Liver (tissue), 9 donors: ENCODE results near the gene SYTL1. TPM values are rescaled to one million over a fixed set of nuclear protein-coding genes. Genes with fewer than 3 reads are reported as not detected.

Experiments used
- DNase-seq: peaks from one replicate; pipeline ENCODE4 v3.0.0-alpha.2; 2017; ENCODE audit warnings: low spot score
- H3K27ac ChIP-seq, 2 donors: one replicate each; pipeline ENCODE4 v1.7.0; 2013; ENCODE audit warnings: inconsistent platforms in 2 of 2, low read length in 2 of 2, control low read depth in 1 of 2, low read depth in 1 of 2, mild to moderate bottlenecking in 1 of 2
- H3K27me3 ChIP-seq, 4 donors: one replicate each; pipeline versions ENCODE4 v1.6.1 to v1.7.0; 2013; ENCODE audit warnings: low read length in 3 of 4, inconsistent platforms in 1 of 4, mild to moderate bottlenecking in 1 of 4, moderate library complexity in 1 of 4; ENCODE audit not compliant: control insufficient read depth in 4 of 4, insufficient read depth in 4 of 4
- H3K36me3 ChIP-seq, 4 donors: one replicate each; pipeline versions ENCODE4 v1.6.1 to v1.7.0; 2013; ENCODE audit warnings: low read length in 3 of 4, mild to moderate bottlenecking in 3 of 4, low read depth in 1 of 4, moderate library complexity in 1 of 4; ENCODE audit not compliant: control insufficient read depth in 4 of 4, insufficient read depth in 3 of 4
- H3K4me1 ChIP-seq, 4 donors: one replicate each; pipeline versions ENCODE4 v1.6.1 to v1.7.0; 2013; ENCODE audit warnings: low read length in 3 of 4, mild to moderate bottlenecking in 3 of 4, moderate library complexity in 1 of 4; ENCODE audit not compliant: control insufficient read depth in 4 of 4, insufficient read depth in 4 of 4
- H3K4me3 ChIP-seq, 3 donors: one replicate each; pipeline versions ENCODE4 v1.6.1 to v1.7.0; 2013; ENCODE audit warnings: low read length in 3 of 3, control low read depth in 1 of 3, low read depth in 1 of 3, mild to moderate bottlenecking in 1 of 3
- H3K9ac ChIP-seq, 2 donors: one replicate each; pipeline ENCODE4 v1.7.0; 2013; ENCODE audit warnings: low read length in 2 of 2, mild to moderate bottlenecking in 2 of 2, moderate library complexity in 2 of 2, control low read depth in 1 of 2, low read depth in 1 of 2
- H3K9me3 ChIP-seq, 4 donors: one replicate each; pipeline versions ENCODE4 v1.6.1 to v1.7.0; 2013; ENCODE audit warnings: low read length in 3 of 4; ENCODE audit not compliant: control insufficient read depth in 4 of 4
- EGR1 ChIP-seq, 2 donors: IDR thresholded peaks; 2 replicates each; pipeline ENCODE4 v1.6.1; 2016 to 2018; ENCODE audit warnings: antibody characterized with exemption in 2 of 2, low read depth in 2 of 2
- FOXA1 ChIP-seq: IDR thresholded peaks from 2 replicates; pipeline ENCODE4 v1.6.1; 2016; ENCODE audit warnings: antibody characterized with exemption
- FOXA2 ChIP-seq: IDR thresholded peaks from 2 replicates; pipeline ENCODE4 v1.6.1; 2016; ENCODE audit warnings: antibody characterized with exemption
- GABPA ChIP-seq, 2 donors: IDR thresholded peaks in 1 of 2; conservative IDR thresholded peaks in 1 of 2; 2 replicates each; pipeline ENCODE4 v1.6.1; 2016; ENCODE audit warnings: antibody characterized with exemption in 2 of 2, mild to moderate bottlenecking in 1 of 2, moderate library complexity in 1 of 2
- HNF4A ChIP-seq, 2 donors: conservative IDR thresholded peaks; 2 replicates each; pipeline ENCODE4 v1.6.1; 2016; ENCODE audit warnings: antibody characterized with exemption in 2 of 2, mild to moderate bottlenecking in 2 of 2
- HNF4G ChIP-seq: IDR thresholded peaks from 2 replicates; pipeline ENCODE4 v1.6.1; 2016; ENCODE audit warnings: antibody characterized with exemption
- JUND ChIP-seq, 2 donors: IDR thresholded peaks; 2 replicates each; pipeline ENCODE4 v1.6.1; 2016; ENCODE audit warnings: antibody characterized with exemption in 2 of 2
- NR2F2 ChIP-seq: IDR thresholded peaks from 2 replicates; pipeline ENCODE4 v1.6.1; 2016; ENCODE audit warnings: antibody characterized with exemption
- RAD21 ChIP-seq, 2 donors: IDR thresholded peaks; 2 replicates each; pipeline ENCODE4 v1.6.1; 2016; ENCODE audit warnings: antibody characterized with exemption in 2 of 2, mild to moderate bottlenecking in 2 of 2
- RXRA ChIP-seq, 2 donors: IDR thresholded peaks; 2 replicates each; pipeline ENCODE4 v1.6.1; 2017 to 2018; ENCODE audit warnings: antibody characterized with exemption in 2 of 2, mild to moderate bottlenecking in 1 of 2
- SP1 ChIP-seq: IDR thresholded peaks from 2 replicates; pipeline ENCODE4 v1.6.1; 2018; ENCODE audit warnings: antibody characterized with exemption, mild to moderate bottlenecking
- TAF1 ChIP-seq: conservative IDR thresholded peaks from 2 replicates; pipeline ENCODE4 v1.6.1; 2016; ENCODE audit warnings: antibody characterized with exemption, mild to moderate bottlenecking
- YY1 ChIP-seq: IDR thresholded peaks from 2 replicates; pipeline ENCODE4 v1.6.1; 2016; ENCODE audit warnings: antibody characterized with exemption, mild to moderate bottlenecking
- WGBS: extraction: QIAGEN DNeasy Blood & Tissue Kit; methylation state at CpG from one replicate; pipeline ENCODE4 v1.1.7; 2013; 5-methylcytosine and 5-hydroxymethylcytosine counted together
- polyA plus RNA-seq, 2 donors: library from polyadenylated mRNA; stranded (reverse) in 1 of 2; unstranded in 1 of 2; fragments of 200-250 nt in 1 of 2; fragments of >200 nt in 1 of 2; fragmentation: Nextera tagmentation in 1 of 2; extraction: Ambion mirVana in 1 of 2; gene quantifications; one replicate each; pipeline versions ENCODE4 v1.2.1 to v1.2.3, GENCODE V29; 2013 to 2015
- total RNA-seq, 2 donors: library from RNA; depleted of rRNA; stranded (reverse); fragments of >200 nt; gene quantifications; one replicate each; pipeline ENCODE4 v1.2.3, GENCODE V29; 2014
- TF ChIP-seq, protein P1 (sequence below): IDR thresholded peaks from 2 replicates; pipeline ENCODE4 v1.6.1; 2016; ENCODE audit warnings: antibody characterized with exemption
- TF ChIP-seq, protein P2 (sequence below): IDR thresholded peaks from 2 replicates; pipeline ENCODE4 v1.6.1; 2016; ENCODE audit warnings: antibody characterized with exemption
- TF ChIP-seq, protein P3 (sequence below): IDR thresholded peaks from 2 replicates; pipeline ENCODE4 v1.6.1; 2016; ENCODE audit warnings: antibody characterized with exemption
- TF ChIP-seq, protein P4 (sequence below): fragments of 150-350 bp; IDR thresholded peaks from 2 replicates; pipeline ENCODE4 v1.5.1; 2017; ENCODE audit warnings: improper control_type of control experiment, low read depth, low read length; ENCODE audit not compliant: missing input control
- TF ChIP-seq, protein P5 (sequence below): IDR thresholded peaks from 2 replicates; pipeline ENCODE4 v1.6.1; 2016; ENCODE audit warnings: antibody characterized with exemption, mild to moderate bottlenecking
- donor health status: healthy.
- donor health status: healthy.
- donor health status: healthy.
- donor health status: healthy.
- donor health status: healthy.

SYTL1 gene
- total and polyA plus RNA-seq, 4 donors = 0.73 to 3.9 (median 1.4) TPM

DNA sequence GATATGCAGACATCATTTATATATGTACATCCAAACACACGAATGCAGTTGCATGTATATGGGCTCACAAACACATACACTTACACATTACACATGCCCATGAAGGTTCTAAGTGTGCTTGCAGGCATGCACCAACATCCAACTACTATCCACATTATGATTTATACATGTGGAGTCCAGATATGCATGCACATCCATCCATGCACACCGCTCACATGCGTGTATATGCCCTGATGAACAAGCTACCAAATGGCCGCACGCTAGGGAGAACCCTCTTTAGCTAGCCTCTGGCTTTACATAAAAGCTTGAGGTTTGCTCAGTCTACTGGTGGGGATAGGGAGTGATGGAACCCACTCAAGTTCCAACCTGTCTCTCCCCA, 59.1 kb downstream of the SYTL1 start:
- Histone ChIP-seq H3K36me3 (no peaks in the 10 kb centered on the region), H3K27ac (no peak overlapping the region), H3K27me3 (no peaks in the 10 kb centered on the region), H3K9me3 (no peaks in the 10 kb centered on the region), H3K4me1 (peaks cover 0 to 12% (median 2%) of the 10 kb centered on the region in 4 donors), H3K4me3 (no peak overlapping the region), H3K9ac (no peak overlapping the region)
- no peak for TF ChIP-seq RXRA (IDR thresholded peaks at IDR 0.05)
- no peak for TF ChIP-seq NR2F2
- no peak for TF ChIP-seq YY1
- TF ChIP-seq, protein P1, sequence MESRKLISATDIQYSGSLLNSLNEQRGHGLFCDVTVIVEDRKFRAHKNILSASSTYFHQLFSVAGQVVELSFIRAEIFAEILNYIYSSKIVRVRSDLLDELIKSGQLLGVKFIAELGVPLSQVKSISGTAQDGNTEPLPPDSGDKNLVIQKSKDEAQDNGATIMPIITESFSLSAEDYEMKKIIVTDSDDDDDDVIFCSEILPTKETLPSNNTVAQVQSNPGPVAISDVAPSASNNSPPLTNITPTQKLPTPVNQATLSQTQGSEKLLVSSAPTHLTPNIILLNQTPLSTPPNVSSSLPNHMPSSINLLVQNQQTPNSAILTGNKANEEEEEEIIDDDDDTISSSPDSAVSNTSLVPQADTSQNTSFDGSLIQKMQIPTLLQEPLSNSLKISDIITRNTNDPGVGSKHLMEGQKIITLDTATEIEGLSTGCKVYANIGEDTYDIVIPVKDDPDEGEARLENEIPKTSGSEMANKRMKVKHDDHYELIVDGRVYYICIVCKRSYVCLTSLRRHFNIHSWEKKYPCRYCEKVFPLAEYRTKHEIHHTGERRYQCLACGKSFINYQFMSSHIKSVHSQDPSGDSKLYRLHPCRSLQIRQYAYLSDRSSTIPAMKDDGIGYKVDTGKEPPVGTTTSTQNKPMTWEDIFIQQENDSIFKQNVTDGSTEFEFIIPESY = no peak
- TF ChIP-seq, protein P2, sequence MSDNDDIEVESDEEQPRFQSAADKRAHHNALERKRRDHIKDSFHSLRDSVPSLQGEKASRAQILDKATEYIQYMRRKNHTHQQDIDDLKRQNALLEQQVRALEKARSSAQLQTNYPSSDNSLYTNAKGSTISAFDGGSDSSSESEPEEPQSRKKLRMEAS = no peak
- no peak for TF ChIP-seq HNF4A (conservative IDR thresholded peaks at IDR 0.05)
- TF ChIP-seq HNF4G = no peak
- TF ChIP-seq, protein P3, sequence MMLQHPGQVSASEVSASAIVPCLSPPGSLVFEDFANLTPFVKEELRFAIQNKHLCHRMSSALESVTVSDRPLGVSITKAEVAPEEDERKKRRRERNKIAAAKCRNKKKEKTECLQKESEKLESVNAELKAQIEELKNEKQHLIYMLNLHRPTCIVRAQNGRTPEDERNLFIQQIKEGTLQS = no peak
- no peak for TF ChIP-seq TAF1
- TF ChIP-seq FOXA1 = no peak
- TF ChIP-seq, protein P4, sequence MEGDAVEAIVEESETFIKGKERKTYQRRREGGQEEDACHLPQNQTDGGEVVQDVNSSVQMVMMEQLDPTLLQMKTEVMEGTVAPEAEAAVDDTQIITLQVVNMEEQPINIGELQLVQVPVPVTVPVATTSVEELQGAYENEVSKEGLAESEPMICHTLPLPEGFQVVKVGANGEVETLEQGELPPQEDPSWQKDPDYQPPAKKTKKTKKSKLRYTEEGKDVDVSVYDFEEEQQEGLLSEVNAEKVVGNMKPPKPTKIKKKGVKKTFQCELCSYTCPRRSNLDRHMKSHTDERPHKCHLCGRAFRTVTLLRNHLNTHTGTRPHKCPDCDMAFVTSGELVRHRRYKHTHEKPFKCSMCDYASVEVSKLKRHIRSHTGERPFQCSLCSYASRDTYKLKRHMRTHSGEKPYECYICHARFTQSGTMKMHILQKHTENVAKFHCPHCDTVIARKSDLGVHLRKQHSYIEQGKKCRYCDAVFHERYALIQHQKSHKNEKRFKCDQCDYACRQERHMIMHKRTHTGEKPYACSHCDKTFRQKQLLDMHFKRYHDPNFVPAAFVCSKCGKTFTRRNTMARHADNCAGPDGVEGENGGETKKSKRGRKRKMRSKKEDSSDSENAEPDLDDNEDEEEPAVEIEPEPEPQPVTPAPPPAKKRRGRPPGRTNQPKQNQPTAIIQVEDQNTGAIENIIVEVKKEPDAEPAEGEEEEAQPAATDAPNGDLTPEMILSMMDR = no peak
- no peak for TF ChIP-seq RAD21 (IDR thresholded peaks at IDR 0.05)
- no peak for TF ChIP-seq EGR1 (IDR thresholded peaks at IDR 0.05; ENCODE audit: low read depth in 2 of 2)
- TF ChIP-seq JUND (IDR thresholded peaks at IDR 0.05) = no peak
- TF ChIP-seq, protein P5, sequence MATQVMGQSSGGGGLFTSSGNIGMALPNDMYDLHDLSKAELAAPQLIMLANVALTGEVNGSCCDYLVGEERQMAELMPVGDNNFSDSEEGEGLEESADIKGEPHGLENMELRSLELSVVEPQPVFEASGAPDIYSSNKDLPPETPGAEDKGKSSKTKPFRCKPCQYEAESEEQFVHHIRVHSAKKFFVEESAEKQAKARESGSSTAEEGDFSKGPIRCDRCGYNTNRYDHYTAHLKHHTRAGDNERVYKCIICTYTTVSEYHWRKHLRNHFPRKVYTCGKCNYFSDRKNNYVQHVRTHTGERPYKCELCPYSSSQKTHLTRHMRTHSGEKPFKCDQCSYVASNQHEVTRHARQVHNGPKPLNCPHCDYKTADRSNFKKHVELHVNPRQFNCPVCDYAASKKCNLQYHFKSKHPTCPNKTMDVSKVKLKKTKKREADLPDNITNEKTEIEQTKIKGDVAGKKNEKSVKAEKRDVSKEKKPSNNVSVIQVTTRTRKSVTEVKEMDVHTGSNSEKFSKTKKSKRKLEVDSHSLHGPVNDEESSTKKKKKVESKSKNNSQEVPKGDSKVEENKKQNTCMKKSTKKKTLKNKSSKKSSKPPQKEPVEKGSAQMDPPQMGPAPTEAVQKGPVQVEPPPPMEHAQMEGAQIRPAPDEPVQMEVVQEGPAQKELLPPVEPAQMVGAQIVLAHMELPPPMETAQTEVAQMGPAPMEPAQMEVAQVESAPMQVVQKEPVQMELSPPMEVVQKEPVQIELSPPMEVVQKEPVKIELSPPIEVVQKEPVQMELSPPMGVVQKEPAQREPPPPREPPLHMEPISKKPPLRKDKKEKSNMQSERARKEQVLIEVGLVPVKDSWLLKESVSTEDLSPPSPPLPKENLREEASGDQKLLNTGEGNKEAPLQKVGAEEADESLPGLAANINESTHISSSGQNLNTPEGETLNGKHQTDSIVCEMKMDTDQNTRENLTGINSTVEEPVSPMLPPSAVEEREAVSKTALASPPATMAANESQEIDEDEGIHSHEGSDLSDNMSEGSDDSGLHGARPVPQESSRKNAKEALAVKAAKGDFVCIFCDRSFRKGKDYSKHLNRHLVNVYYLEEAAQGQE = no peak
- TF ChIP-seq FOXA2 = no peak
- no peak for TF ChIP-seq SP1
- TF ChIP-seq GABPA (IDR thresholded peaks at IDR 0.05 in 1 of 2, conservative IDR thresholded peaks at IDR 0.05 in 1 of 2) = no peak
- 89% methylated on average over 5 of the region's 5 CpGs for WGBS
- DNase-seq = no peak
